H9 (cell line): ENCODE measurements around the gene SCCPDH. TPM values are rescaled to one million over a fixed set of nuclear protein-coding genes. Genes with fewer than 3 reads are reported as not detected.

Experiments used
- DNase-seq: peaks from one replicate; pipeline ENCODE4 v3.0.0-alpha.2; 2017
- H2AFZ ChIP-seq: one replicate; pipeline ENCODE4 v1.6.1; 2013; ENCODE audit warnings: mild to moderate bottlenecking, low read length, control low read depth, moderate library complexity
- H2AK5ac ChIP-seq: 2 replicates; pipeline ENCODE4 v1.6.1; 2013; ENCODE audit warnings: low read length, control low read depth, mixed read lengths; ENCODE audit not compliant: insufficient read length
- H2BK120ac ChIP-seq: one replicate; pipeline ENCODE4 v1.6.1; 2013; ENCODE audit warnings: low read depth, mild to moderate bottlenecking, low read length, control low read depth, inconsistent platforms; ENCODE audit not compliant: poor library complexity, severe bottlenecking
- H2BK12ac ChIP-seq: 2 replicates; pipeline ENCODE4 v1.6.1; 2013; ENCODE audit warnings: low read length, control low read depth, mixed read lengths, low read depth; ENCODE audit not compliant: insufficient read length
- H2BK15ac ChIP-seq: 2 replicates; pipeline ENCODE4 v1.6.1; 2013; ENCODE audit warnings: low read depth, low read length, control low read depth
- H2BK20ac ChIP-seq: one replicate; pipeline ENCODE4 v1.6.1; 2013; ENCODE audit warnings: low read depth, mild to moderate bottlenecking, low read length, control low read depth, inconsistent platforms; ENCODE audit not compliant: poor library complexity, severe bottlenecking
- H2BK5ac ChIP-seq: 2 replicates; pipeline ENCODE4 v1.6.1; 2013; ENCODE audit warnings: low read length, control low read depth, mixed read lengths; ENCODE audit not compliant: insufficient read length
- H3K14ac ChIP-seq: 2 replicates; pipeline ENCODE4 v1.6.1; 2013; ENCODE audit warnings: low read length, control low read depth; ENCODE audit not compliant: insufficient read depth
- H3K18ac ChIP-seq: 2 replicates; pipeline ENCODE4 v1.6.1; 2013; ENCODE audit warnings: low read depth, mild to moderate bottlenecking, mixed read lengths, low read length, control low read depth; ENCODE audit not compliant: insufficient read length
- H3K23ac ChIP-seq: 2 replicates; pipeline ENCODE4 v1.6.1; 2013; ENCODE audit warnings: low read length, control low read depth, mixed read lengths, low read depth; ENCODE audit not compliant: insufficient read length
- H3K23me2 ChIP-seq: 2 replicates; pipeline ENCODE4 v1.6.1; 2013; ENCODE audit warnings: low read depth, mild to moderate bottlenecking, mixed read lengths, low read length, control low read depth; ENCODE audit not compliant: insufficient read length, poor library complexity, severe bottlenecking
- H3K27ac ChIP-seq: 2 replicates; pipeline ENCODE4 v1.5.1; 2013; ENCODE audit warnings: low read length, control low read depth, mixed read lengths, low read depth; ENCODE audit not compliant: insufficient read length
- H3K27me3 ChIP-seq: 2 replicates; pipeline ENCODE4 v1.6.1; 2013; ENCODE audit warnings: low read length, control low read depth, inconsistent platforms; ENCODE audit not compliant: insufficient read depth
- H3K4ac ChIP-seq: 2 replicates; pipeline ENCODE4 v1.6.1; 2013; ENCODE audit warnings: low read depth, mild to moderate bottlenecking, control low read depth, inconsistent platforms, low read length, moderate library complexity
- H3K4me1 ChIP-seq: 2 replicates; pipeline ENCODE4 v1.6.1; 2013; ENCODE audit warnings: low read length, control low read depth, inconsistent platforms; ENCODE audit not compliant: insufficient read depth
- H3K4me2 ChIP-seq: 2 replicates; pipeline ENCODE4 v1.6.1; 2013; ENCODE audit warnings: low read length, control low read depth, mixed read lengths; ENCODE audit not compliant: insufficient read length, insufficient read depth
- H3K56ac ChIP-seq: 2 replicates; pipeline ENCODE4 v1.6.1; 2013; ENCODE audit warnings: low read depth, mild to moderate bottlenecking, mixed read lengths, low read length, control low read depth; ENCODE audit not compliant: insufficient read length
- H3K79me1 ChIP-seq: 2 replicates; pipeline ENCODE4 v1.6.1; 2013; ENCODE audit warnings: low read depth, mild to moderate bottlenecking, moderate library complexity, low read length, control low read depth, inconsistent platforms; ENCODE audit not compliant: insufficient read depth, poor library complexity, severe bottlenecking
- H3K79me2 ChIP-seq: 2 replicates; pipeline ENCODE4 v1.6.1; 2013; ENCODE audit warnings: low read length, control low read depth, inconsistent platforms; ENCODE audit not compliant: insufficient read depth
- H3K9ac ChIP-seq: 2 replicates; pipeline ENCODE4 v1.6.1; 2013; ENCODE audit warnings: low read length, control low read depth, mixed read lengths; ENCODE audit not compliant: insufficient read length; ENCODE audit errors: extremely low read depth
- H3K9me3 ChIP-seq: one replicate; pipeline ENCODE4 v1.6.1; 2013; ENCODE audit warnings: low read depth, low read length, inconsistent platforms; ENCODE audit not compliant: control insufficient read depth
- H3T11ph ChIP-seq: one replicate; pipeline ENCODE4 v1.6.1; 2013; ENCODE audit warnings: mild to moderate bottlenecking, low read length, control low read depth, inconsistent platforms
- H4K20me1 ChIP-seq: one replicate; pipeline ENCODE4 v1.6.1; 2013; ENCODE audit not compliant: control insufficient read depth, insufficient read length, insufficient read depth
- H4K5ac ChIP-seq: 2 replicates; pipeline ENCODE4 v1.6.1; 2013; ENCODE audit warnings: low read depth, mild to moderate bottlenecking, mixed read lengths, low read length, control low read depth; ENCODE audit not compliant: insufficient read length
- H4K8ac ChIP-seq: replicated peaks from 2 replicates; pipeline ENCODE4 v1.6.1; 2013; ENCODE audit warnings: low read length, control low read depth, mixed read lengths, low read depth; ENCODE audit not compliant: insufficient read length
- H4K91ac ChIP-seq: 2 replicates; pipeline ENCODE4 v1.6.1; 2013; ENCODE audit warnings: low read depth, mild to moderate bottlenecking, moderate library complexity, mixed read lengths, low read length, control low read depth; ENCODE audit not compliant: insufficient read length
- H3K27ac Mint-ChIP-seq, 3 experiments: 2 replicates in 2 of 3; 3 replicates in 1 of 3; pipeline ENCODE4 v1.8.0; 2020 to 2021; ENCODE audit warnings: mixed read lengths in 3 of 3, mild to moderate bottlenecking in 1 of 3, moderate library complexity in 1 of 3
- H3K27me3 Mint-ChIP-seq: 2 replicates; pipeline ENCODE4 v1.8.0; 2021; ENCODE audit warnings: low read depth, mild to moderate bottlenecking, moderate library complexity, mixed read lengths
- H3K36me3 Mint-ChIP-seq, 3 experiments: 2 replicates in 2 of 3; 3 replicates in 1 of 3; pipeline ENCODE4 v1.8.0; 2020 to 2021; ENCODE audit warnings: low read depth in 3 of 3, mixed read lengths in 3 of 3; ENCODE audit not compliant: insufficient read depth in 1 of 3
- H3K4me1 Mint-ChIP-seq, 2 experiments: 2 replicates each; pipeline ENCODE4 v1.8.0; 2020; ENCODE audit warnings: mixed read lengths in 2 of 2
- H3K4me3 Mint-ChIP-seq, 2 experiments: 2 replicates in 1 of 2; 3 replicates in 1 of 2; pipeline ENCODE4 v1.8.0; 2020 to 2021; ENCODE audit warnings: mild to moderate bottlenecking in 2 of 2, mixed read lengths in 2 of 2, moderate library complexity in 1 of 2
- H3K9me3 Mint-ChIP-seq, 2 experiments: 2 replicates in 1 of 2; 3 replicates in 1 of 2; pipeline ENCODE4 v1.8.0; 2020; ENCODE audit warnings: mild to moderate bottlenecking in 2 of 2, mixed read lengths in 2 of 2, moderate library complexity in 1 of 2
- CTCF ChIP-seq: fragments of 200-600 bp; sonication (generic); conservative IDR thresholded peaks from 3 replicates; pipeline ENCODE4 v1.8.0; 2021; ENCODE audit warnings: antibody characterized with exemption, mild to moderate bottlenecking
- WGBS: extraction: QIAGEN DNeasy Blood & Tissue Kit; methylation state at CpG from one replicate; pipeline ENCODE4 v1.1.7; 2013; ENCODE audit warnings: missing lambda C conversion rate, low lambda C conversion rate, mixed read lengths; ENCODE audit not compliant: insufficient read length; ENCODE audit errors: extremely low coverage; 5-methylcytosine and 5-hydroxymethylcytosine counted together
- total RNA-seq: library from RNA; stranded (reverse); gene quantifications from 2 replicates; pipeline ENCODE4 v1.2.1, GENCODE V29; 2021

Gene SCCPDH
- total RNA-seq, 1 experiment from 2014 or later: 20.7 TPM

GRCh38 chr1:246794828-246795671 is 70.8 kb downstream of the SCCPDH start:
- Histone ChIP-seq H4K8ac (no peak overlapping the region), H2BK120ac (no peak overlapping the region), H4K5ac (no peak overlapping the region), H3K14ac (no peak overlapping the region), H3K4me2 (no peak overlapping the region), H3T11ph (no peak overlapping the region), H3K79me2 (no peaks in the 10 kb centered on the region), H2BK5ac (no peak overlapping the region), H2AK5ac (no peak overlapping the region), H2BK12ac (no peak overlapping the region), H2BK20ac (no peak overlapping the region), H4K20me1 (no peaks in the 10 kb centered on the region), H3K4ac (no peak overlapping the region), H3K56ac (no peak overlapping the region), H3K23me2 (peaks cover 3% of the 10 kb centered on the region), H3K4me1 (peaks cover 10% of the 10 kb centered on the region; the same call in 1 of the 2 replicates), H3K79me1 (no peaks in the 10 kb centered on the region), H2AFZ (no peak overlapping the region), H3K23ac (no peak overlapping the region), H4K91ac (no peak overlapping the region), H3K9me3 (no peaks in the 10 kb centered on the region), H3K9ac (no peak overlapping the region), H3K27me3 (no peaks in the 10 kb centered on the region), H3K18ac (no peak overlapping the region), H2BK15ac (no peak overlapping the region), H3K27ac (no peak overlapping the region)
- Mint-ChIP-seq H3K4me3 (no peak overlapping the region), H3K36me3 (peaks cover 0 to 2% (median 0%) of the 10 kb centered on the region in 3 experiments; a peak in 1 of 7 replicates), H3K27me3 (peaks cover 5% of the 10 kb centered on the region; the same call in 1 of the 2 replicates), H3K4me1 (peaks cover 32 to 40% of the 10 kb centered on the region in 2 experiments), H3K27ac (peak overlapping the region in 2 of 3 experiments; percentile 4 to 21; a peak in 3 of 7 replicates), H3K9me3 (peaks cover 0 to 4% of the 10 kb centered on the region in 2 experiments; a peak in 1 of 5 replicates)
- peak; percentile 83 for DNase-seq
- TF ChIP-seq CTCF: no peak
- no CpG with 5 or more reads among the region's 27 CpGs for WGBS
